ENCODE data around the gene CD74.
A peak's percentile ranks its signal among the peaks of the same experiment; 100 is the strongest.
"Not testable (repeated sequence)": the region's sequence is repeated elsewhere in the genome, so short reads cannot be mapped to it uniquely, and the experiment has no call there.

The CD74 gene
- total RNA-seq: 67.6 to 178 reads per million in 2 experiments

- DNase-seq (ENCODE audit: low read depth): peak; percentile 89
Measured at GRCh38 chr5:150412319-150413175, at the start of gene CD74. Gene CD74, minus strand, starts transcription at chr5:150412910. Its CDS starts 161 bp downstream, at chr5:150412749.

GRCh38 chr5:150461231-150461630 lies 48.5 kb upstream of the CD74 start:
- DNase-seq (ENCODE audit: low read depth): no peak

- no peak for DNase-seq (ENCODE audit: low read depth)
Measured at GRCh38 chr5:150460781-150461180, 48.1 kb upstream of the CD74 start.

- peak; percentile 75 for DNase-seq (ENCODE audit: low read depth)
Measured at GRCh38 chr5:150458802-150459557, 46.3 kb upstream of the CD74 start.

- no peak for DNase-seq (ENCODE audit: low read depth)
Measured at GRCh38 chr5:150457562-150458240, 45.0 kb upstream of the CD74 start.

GRCh38 chr5:150457121-150457520 lies 44.4 kb upstream of the CD74 start:
- no peak for DNase-seq (ENCODE audit: low read depth)

GRCh38 chr5:150454492-150455229 lies 42.0 kb upstream of the CD74 start:
- no peak for DNase-seq (ENCODE audit: low read depth)

GRCh38 chr5:150454027-150454426 lies 41.3 kb upstream of the CD74 start:
- not testable (repeated sequence) for DNase-seq (ENCODE audit: low read depth)

- no peak for DNase-seq (ENCODE audit: low read depth)
Measured at GRCh38 chr5:150452914-150453313, 40.2 kb upstream of the CD74 start.

- DNase-seq (ENCODE audit: low read depth): no peak
Measured at GRCh38 chr5:150451594-150451993, 38.9 kb upstream of the CD74 start.

GRCh38 chr5:150449517-150450339 lies 37.0 kb upstream of the CD74 start, which contains the start of gene RPS14:
Gene RPS14, minus strand, starts transcription at chr5:150449739. Its CDS starts 2,006 bp downstream, at chr5:150447733.
- DNase-seq (ENCODE audit: low read depth): peak; percentile 93

- no peak for DNase-seq (ENCODE audit: low read depth)
Measured at GRCh38 chr5:150448952-150449516, 36.3 kb upstream of the CD74 start.

- no peak for DNase-seq (ENCODE audit: low read depth)
Measured at GRCh38 chr5:150448334-150448733, 35.6 kb upstream of the CD74 start.

GRCh38 chr5:150447188-150447587 lies 34.5 kb upstream of the CD74 start:
- DNase-seq (ENCODE audit: low read depth): no peak

GRCh38 chr5:150446583-150446982 lies 33.9 kb upstream of the CD74 start:
- DNase-seq (ENCODE audit: low read depth): no peak

- DNase-seq (ENCODE audit: low read depth): no peak
Measured at GRCh38 chr5:150446088-150446487, 33.4 kb upstream of the CD74 start.

GRCh38 chr5:150444770-150445169 lies 32.1 kb upstream of the CD74 start:
- no peak for DNase-seq (ENCODE audit: low read depth)

- DNase-seq (ENCODE audit: low read depth): no peak
Measured at GRCh38 chr5:150443242-150444075, 30.7 kb upstream of the CD74 start.

- DNase-seq (ENCODE audit: low read depth): no peak
Measured at GRCh38 chr5:150442699-150443080, 30.0 kb upstream of the CD74 start.
